Measurements from ENCODE around the gene AGBL4.
"Not testable (repeated sequence)": the region's sequence is repeated elsewhere in the genome, so short reads cannot be mapped to it uniquely, and the experiment has no call there.

AGBL4 gene

GRCh38 chr1:49358036-49358435, 665.7 kb downstream of the AGBL4 start:
- in situ Hi-C loops (cut with HindIII; ENCODE audit: low pct_unique_long_range_greater_than_20kb, low sequenced_read_pairs): no loop called here
- TF ChIP-seq JUND (IDR thresholded peaks at IDR 0.05; ENCODE audit: low read depth): no peak
- DNase-seq (ENCODE audit: low read depth in 1 of 2, low spot score in 1 of 2): no peak

DNA sequence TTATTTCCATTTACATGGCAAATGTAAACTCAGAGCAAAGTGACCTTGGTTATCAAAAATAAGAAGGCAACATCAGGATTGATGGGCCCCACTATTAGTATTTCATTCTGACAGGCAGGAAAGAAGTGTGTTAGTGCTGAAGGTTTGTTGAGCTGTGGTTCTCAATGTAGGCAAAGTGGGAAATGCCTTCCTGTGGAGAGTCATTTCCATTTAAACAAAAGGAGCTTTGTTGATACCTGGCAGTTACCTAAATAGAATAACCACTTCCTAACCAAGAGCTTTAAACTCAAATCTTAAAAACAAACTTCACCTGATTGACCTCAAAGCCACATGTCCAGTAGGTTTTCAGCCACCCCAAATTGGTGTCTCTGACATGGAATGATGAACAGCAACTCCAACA, 667.2 kb downstream of the AGBL4 start:
- in situ Hi-C loops (cut with HindIII; ENCODE audit: low pct_unique_long_range_greater_than_20kb, low sequenced_read_pairs): no loop called here
- TF ChIP-seq JUND (IDR thresholded peaks at IDR 0.05; ENCODE audit: low read depth): no peak
- no peak for DNase-seq (ENCODE audit: low read depth in 1 of 2, low spot score in 1 of 2)

DNA sequence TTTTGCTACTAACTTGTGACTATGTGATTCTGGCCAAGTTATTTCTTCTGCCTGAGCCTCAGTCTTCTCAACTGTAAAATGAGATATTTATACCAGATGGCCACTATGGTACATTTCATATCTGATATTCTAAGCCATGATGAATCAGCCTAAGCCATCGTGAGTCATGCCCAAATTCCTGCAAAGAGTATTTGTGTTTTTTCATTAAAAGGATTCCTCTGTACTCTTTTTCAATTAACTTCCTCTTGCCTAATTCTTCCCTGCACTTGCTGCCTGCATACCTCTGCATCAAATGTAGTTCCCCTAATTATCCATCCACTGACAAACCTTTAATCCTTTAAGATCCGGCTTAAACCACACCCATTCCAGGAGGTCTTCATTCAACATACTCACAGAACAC, 672.0 kb downstream of the AGBL4 start:
- no peak for DNase-seq (ENCODE audit: low read depth in 1 of 2, low spot score in 1 of 2)
- no peak for TF ChIP-seq JUND (IDR thresholded peaks at IDR 0.05; ENCODE audit: low read depth)
- in situ Hi-C loops (cut with HindIII; ENCODE audit: low pct_unique_long_range_greater_than_20kb, low sequenced_read_pairs): no loop called here

- TF ChIP-seq JUND (IDR thresholded peaks at IDR 0.05; ENCODE audit: low read depth): peak; percentile 49; the same call in 1 of the 2 replicates
- in situ Hi-C loops (cut with HindIII; ENCODE audit: low pct_unique_long_range_greater_than_20kb, low sequenced_read_pairs): no loop called here
Measured at GRCh38 chr1:49346767-49347349, 676.9 kb downstream of the AGBL4 start.

GRCh38 chr1:49340576-49340975, 683.2 kb downstream of the AGBL4 start:
- in situ Hi-C loops (cut with HindIII; ENCODE audit: low pct_unique_long_range_greater_than_20kb, low sequenced_read_pairs): no loop called here
- peak in 1 of 2 experiments; percentile 14 for DNase-seq (ENCODE audit: low read depth in 1 of 2, low spot score in 1 of 2)
- no peak for TF ChIP-seq JUND (IDR thresholded peaks at IDR 0.05; ENCODE audit: low read depth)

More at GRCh38 chr1:49346767-49347349, 676.9 kb downstream of the AGBL4 start:
- DNase-seq (ENCODE audit: low read depth in 1 of 2, low spot score in 1 of 2): peak; percentile 2 to 61

GRCh38 chr1:49339043-49339442, 684.7 kb downstream of the AGBL4 start:
- in situ Hi-C loops (cut with HindIII; ENCODE audit: low pct_unique_long_range_greater_than_20kb, low sequenced_read_pairs): no loop called here
- no peak for DNase-seq (ENCODE audit: low read depth in 1 of 2, low spot score in 1 of 2)
- TF ChIP-seq JUND (IDR thresholded peaks at IDR 0.05; ENCODE audit: low read depth): no peak

GRCh38 chr1:49337251-49337650, 686.5 kb downstream of the AGBL4 start:
- DNase-seq (ENCODE audit: low read depth in 1 of 2, low spot score in 1 of 2): no peak
- no peak for TF ChIP-seq JUND (IDR thresholded peaks at IDR 0.05; ENCODE audit: low read depth)
- in situ Hi-C loops (cut with HindIII; ENCODE audit: low pct_unique_long_range_greater_than_20kb, low sequenced_read_pairs): no loop called here

- TF ChIP-seq JUND (IDR thresholded peaks at IDR 0.05; ENCODE audit: low read depth): no peak
- in situ Hi-C loops (cut with HindIII; ENCODE audit: low pct_unique_long_range_greater_than_20kb, low sequenced_read_pairs): no loop called here
- DNase-seq (ENCODE audit: low read depth in 1 of 2, low spot score in 1 of 2): peak in 1 of 2 experiments; percentile 2
Measured at GRCh38 chr1:49333906-49334305, 689.8 kb downstream of the AGBL4 start.

DNA sequence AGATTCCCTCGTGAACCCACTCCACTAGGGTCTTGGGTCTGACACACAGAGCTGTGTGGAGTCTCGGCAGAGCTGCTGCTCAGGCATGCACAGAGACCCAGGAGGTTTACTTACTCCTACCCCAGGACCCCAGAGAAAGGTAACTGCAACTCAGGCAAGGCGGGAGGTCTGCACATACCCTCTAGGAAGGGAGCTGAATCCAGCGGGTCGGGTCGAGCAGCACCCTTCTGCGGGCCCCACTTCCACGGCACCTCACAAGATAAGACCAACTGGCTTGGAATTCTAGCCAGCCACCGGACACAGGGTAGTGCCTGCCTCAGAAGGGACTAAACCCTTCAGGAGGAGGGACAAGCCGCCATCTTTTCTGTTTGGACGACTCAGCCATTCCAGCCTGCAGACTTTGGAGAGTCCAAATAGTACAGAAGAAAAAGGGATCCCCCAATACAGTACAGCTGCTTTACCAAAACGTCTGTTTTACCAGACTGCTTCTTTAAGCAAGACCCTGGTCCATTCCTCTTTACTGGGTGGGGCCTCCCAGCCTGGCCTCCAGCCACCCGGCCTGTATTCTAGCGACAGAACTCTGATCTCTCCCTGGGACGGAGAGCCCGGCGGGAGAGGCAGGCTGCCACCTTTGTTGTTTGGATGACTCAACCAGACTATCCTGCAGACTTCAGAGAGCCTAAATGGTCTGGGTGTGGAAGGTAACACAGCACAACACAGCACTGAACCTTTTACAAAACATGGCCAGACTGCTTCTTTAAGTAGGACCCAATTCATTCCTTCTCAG, 692.5 kb downstream of the AGBL4 start:
- no peak for DNase-seq (ENCODE audit: low read depth in 1 of 2, low spot score in 1 of 2)
- TF ChIP-seq JUND (IDR thresholded peaks at IDR 0.05; ENCODE audit: low read depth): no peak
- in situ Hi-C loops (cut with HindIII; ENCODE audit: low pct_unique_long_range_greater_than_20kb, low sequenced_read_pairs): no loop called here

- in situ Hi-C loops (cut with HindIII; ENCODE audit: low pct_unique_long_range_greater_than_20kb, low sequenced_read_pairs): no loop called here
- no peak for TF ChIP-seq JUND (IDR thresholded peaks at IDR 0.05; ENCODE audit: low read depth)
- DNase-seq (ENCODE audit: low read depth in 1 of 2, low spot score in 1 of 2): no peak
Measured at GRCh38 chr1:49323925-49324540, 699.7 kb downstream of the AGBL4 start.

DNA sequence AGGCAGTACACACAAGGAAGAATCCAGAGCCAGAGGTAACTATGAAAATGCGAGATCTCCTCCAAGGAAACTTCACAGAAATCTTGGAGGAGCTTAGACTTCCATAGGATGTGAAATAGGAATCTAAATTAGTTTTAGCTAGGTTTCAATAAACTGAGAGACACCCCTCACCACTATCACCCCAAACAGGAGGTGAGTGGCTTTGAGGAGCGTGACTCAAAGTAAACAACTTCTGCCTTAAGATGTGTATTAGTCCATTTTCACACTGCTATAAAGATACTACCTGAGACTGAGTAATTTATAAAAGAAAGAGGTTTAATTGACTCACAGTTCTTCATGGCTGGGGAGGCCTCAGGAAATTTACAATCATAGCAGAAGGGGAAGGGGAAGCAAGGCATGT, 703.3 kb downstream of the AGBL4 start:
- DNase-seq (ENCODE audit: low read depth in 1 of 2, low spot score in 1 of 2); in situ Hi-C loops (cut with HindIII; ENCODE audit: low pct_unique_long_range_greater_than_20kb, low sequenced_read_pairs): not testable (repeated sequence)

DNA sequence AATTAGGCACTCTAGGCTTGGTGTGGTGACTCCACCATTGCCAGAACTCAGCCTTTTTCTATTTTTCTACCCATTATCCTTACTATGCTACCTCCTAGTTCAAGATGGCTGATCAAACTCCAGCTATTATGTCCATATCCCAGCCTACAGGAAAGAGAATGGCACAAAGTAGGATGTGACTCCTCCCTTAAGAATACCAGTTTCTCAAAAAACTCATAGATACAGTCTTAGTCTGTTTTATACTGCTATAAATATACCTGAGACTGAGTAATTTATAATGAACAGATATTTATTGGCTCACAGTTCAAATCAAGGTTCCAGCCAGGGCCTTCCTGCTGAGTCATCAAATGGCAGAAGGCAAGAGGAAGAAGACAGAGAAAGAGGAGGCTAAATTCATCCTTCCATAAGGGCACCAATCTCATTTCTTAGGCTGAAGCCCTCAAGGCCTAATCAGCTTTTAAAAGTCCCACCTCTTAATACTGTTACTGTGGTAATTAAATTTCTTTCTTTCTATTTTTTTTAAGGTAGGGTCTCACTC, 704.3 kb downstream of the AGBL4 start:
- TF ChIP-seq JUND (IDR thresholded peaks at IDR 0.05; ENCODE audit: low read depth): no peak
- DNase-seq (ENCODE audit: low read depth in 1 of 2, low spot score in 1 of 2): no peak
- in situ Hi-C loops (cut with HindIII; ENCODE audit: low pct_unique_long_range_greater_than_20kb, low sequenced_read_pairs): no loop called here

GRCh38 chr1:49318218-49318617, 705.5 kb downstream of the AGBL4 start:
- in situ Hi-C loops (cut with HindIII; ENCODE audit: low pct_unique_long_range_greater_than_20kb, low sequenced_read_pairs): no loop called here
- no peak for DNase-seq (ENCODE audit: low read depth in 1 of 2, low spot score in 1 of 2)
- TF ChIP-seq JUND (IDR thresholded peaks at IDR 0.05; ENCODE audit: low read depth): no peak

Measured in T47D (cell line).